Endothelial cell of umbilical vein (primary cell): ENCODE measurements around the gene CCND2.

Source experiments
- CTCF ChIP-seq, 2 donors: IDR thresholded peaks; 1 replicate in 1 of 2; 2 replicates in 1 of 2; pipeline ENCODE4 v1.5.1; 2011; ENCODE audit warnings: low read length in 2 of 2, mild to moderate bottlenecking in 2 of 2, moderate library complexity in 2 of 2, control low read depth in 1 of 2, inconsistent platforms in 1 of 2, low read depth in 1 of 2; ENCODE audit not compliant: insufficient read depth in 1 of 2; ENCODE audit errors: extremely low read depth in 1 of 2
- MAX ChIP-seq: IDR thresholded peaks from 2 replicates; pipeline ENCODE4 v1.6.1; 2011; ENCODE audit not compliant: insufficient read depth, insufficient read length
- MYC ChIP-seq: IDR thresholded peaks from one replicate; pipeline ENCODE4 v1.6.1; 2011; ENCODE audit warnings: mild to moderate bottlenecking, low read depth, low read length
- POLR2AphosphoS5 ChIP-seq: IDR thresholded peaks from 2 replicates; pipeline ENCODE4 v1.6.1; 2012; ENCODE audit warnings: low read depth, mild to moderate bottlenecking, control low read depth, low read length, moderate library complexity; ENCODE audit not compliant: insufficient read depth

- TF ChIP-seq MYC (no peak), CTCF (IDR thresholded peaks at IDR 0.05; ENCODE audit: extremely low read depth in 1 of 2, insufficient read depth in 1 of 2, low read depth in 1 of 2, low read length in 2 of 2) (no peak), POLR2AphosphoS5 (no peak), MAX (no peak)
Measured at GRCh38 chr12:4278329-4279197, 5.0 kb downstream of the CCND2 start.
